ENCODE measurements around the gene QSER1. TPM values are rescaled to one million over a fixed set of nuclear protein-coding genes. Genes with fewer than 3 reads are reported as not detected.

QSER1 gene
- total and polyA plus RNA-seq, 9 of the 15 experiments (the other 6 are each of a cell fraction or from before 2014, with no cell fraction given) = 5.8 to 33.6 (median 22.3) TPM

DNA sequence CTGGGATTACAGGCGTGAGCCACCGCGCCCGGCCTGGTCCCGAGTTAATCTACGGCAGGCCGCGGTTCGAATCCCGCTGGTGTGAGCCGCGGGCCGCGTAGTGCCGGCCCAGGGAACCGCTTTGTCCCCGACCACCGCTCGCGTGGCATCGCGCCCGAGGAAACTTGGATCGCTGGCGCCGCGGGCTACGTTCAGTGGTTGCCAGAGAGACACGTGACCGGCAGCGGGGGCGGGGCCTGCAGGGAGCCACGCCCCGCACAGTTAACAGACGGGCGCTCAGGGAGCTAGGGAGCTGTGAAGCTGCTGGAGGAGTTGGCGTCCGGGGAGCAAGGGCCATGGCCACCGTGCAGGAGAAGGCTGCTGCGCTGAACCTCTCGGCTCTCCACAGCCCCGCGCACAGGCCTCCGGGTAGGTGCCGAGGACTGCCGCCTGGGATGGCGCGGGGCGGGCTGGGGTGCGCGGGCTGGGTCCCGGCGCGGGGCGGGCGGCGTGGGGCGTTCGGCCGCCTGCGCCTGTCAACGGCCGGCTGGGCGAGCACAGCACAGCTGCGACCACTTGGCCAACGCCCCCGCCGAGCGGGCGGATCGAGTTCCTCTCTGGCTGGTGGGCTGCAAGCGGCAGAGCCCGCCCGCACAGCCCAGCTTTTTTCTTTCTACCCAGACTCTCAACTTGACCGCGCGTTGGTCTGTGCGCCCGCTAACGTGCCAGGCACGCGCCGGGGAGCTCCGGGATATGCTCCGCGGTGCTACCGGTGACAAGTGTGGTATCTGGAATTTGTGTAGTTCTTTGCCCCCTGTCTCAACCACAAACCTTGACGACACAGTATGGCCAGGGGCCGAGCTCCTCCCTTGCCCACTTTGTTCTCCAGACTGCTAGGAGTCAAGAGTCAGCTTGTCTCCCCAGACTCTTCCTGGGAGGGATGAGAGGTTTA, 123.3 kb downstream of the QSER1 start, which contains the start of gene DEPDC7 (continued):
- no peak for TF ChIP-seq RREB1 (CRISPR knock-in tag; IDR thresholded peaks at IDR 0.05)
- TF ChIP-seq FOXJ2 (tag; IDR thresholded peaks at IDR 0.05) = no peak
- TF ChIP-seq ASH1L (IDR thresholded peaks at IDR 0.05; ENCODE audit: borderline replicate concordance, low read depth, partially characterized antibody) = no peak
- peak; percentile 28; the same call in 1 of the 2 replicates for TF ChIP-seq NCOA6 (IDR thresholded peaks at IDR 0.05)
- no peak for TF ChIP-seq KAT7 (CRISPR knock-in tag; IDR thresholded peaks at IDR 0.05; ENCODE audit: borderline replicate concordance)
- TF ChIP-seq, protein P1, sequence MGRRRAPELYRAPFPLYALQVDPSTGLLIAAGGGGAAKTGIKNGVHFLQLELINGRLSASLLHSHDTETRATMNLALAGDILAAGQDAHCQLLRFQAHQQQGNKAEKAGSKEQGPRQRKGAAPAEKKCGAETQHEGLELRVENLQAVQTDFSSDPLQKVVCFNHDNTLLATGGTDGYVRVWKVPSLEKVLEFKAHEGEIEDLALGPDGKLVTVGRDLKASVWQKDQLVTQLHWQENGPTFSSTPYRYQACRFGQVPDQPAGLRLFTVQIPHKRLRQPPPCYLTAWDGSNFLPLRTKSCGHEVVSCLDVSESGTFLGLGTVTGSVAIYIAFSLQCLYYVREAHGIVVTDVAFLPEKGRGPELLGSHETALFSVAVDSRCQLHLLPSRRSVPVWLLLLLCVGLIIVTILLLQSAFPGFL (CRISPR knock-in tag; IDR thresholded peaks at IDR 0.05) = no peak
- no peak for TF ChIP-seq XRCC4 (IDR thresholded peaks at IDR 0.05; ENCODE audit: extremely low read depth, insufficient read depth, insufficient read length)
- TF ChIP-seq SIX5 (IDR thresholded peaks at IDR 0.05; ENCODE audit: borderline replicate concordance in 1 of 2, insufficient read depth in 1 of 2, low read depth in 1 of 2, low read length in 2 of 2) = no peak
- TF ChIP-seq, protein P2, sequence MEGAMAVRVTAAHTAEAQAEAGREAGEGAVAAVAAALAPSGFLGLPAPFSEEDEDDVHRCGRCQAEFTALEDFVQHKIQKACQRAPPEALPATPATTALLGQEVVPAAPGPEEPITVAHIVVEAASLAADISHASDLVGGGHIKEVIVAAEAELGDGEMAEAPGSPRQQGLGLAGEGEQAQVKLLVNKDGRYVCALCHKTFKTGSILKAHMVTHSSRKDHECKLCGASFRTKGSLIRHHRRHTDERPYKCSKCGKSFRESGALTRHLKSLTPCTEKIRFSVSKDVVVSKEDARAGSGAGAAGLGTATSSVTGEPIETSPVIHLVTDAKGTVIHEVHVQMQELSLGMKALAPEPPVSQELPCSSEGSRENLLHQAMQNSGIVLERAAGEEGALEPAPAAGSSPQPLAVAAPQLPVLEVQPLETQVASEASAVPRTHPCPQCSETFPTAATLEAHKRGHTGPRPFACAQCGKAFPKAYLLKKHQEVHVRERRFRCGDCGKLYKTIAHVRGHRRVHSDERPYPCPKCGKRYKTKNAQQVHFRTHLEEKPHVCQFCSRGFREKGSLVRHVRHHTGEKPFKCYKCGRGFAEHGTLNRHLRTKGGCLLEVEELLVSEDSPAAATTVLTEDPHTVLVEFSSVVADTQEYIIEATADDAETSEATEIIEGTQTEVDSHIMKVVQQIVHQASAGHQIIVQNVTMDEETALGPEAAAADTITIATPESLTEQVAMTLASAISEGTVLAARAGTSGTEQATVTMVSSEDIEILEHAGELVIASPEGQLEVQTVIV (CRISPR knock-in tag; IDR thresholded peaks at IDR 0.05; ENCODE audit: borderline replicate concordance) = no peak
- TF ChIP-seq BACH1 (tag; IDR thresholded peaks at IDR 0.05) = no peak
- TF ChIP-seq, protein P3, sequence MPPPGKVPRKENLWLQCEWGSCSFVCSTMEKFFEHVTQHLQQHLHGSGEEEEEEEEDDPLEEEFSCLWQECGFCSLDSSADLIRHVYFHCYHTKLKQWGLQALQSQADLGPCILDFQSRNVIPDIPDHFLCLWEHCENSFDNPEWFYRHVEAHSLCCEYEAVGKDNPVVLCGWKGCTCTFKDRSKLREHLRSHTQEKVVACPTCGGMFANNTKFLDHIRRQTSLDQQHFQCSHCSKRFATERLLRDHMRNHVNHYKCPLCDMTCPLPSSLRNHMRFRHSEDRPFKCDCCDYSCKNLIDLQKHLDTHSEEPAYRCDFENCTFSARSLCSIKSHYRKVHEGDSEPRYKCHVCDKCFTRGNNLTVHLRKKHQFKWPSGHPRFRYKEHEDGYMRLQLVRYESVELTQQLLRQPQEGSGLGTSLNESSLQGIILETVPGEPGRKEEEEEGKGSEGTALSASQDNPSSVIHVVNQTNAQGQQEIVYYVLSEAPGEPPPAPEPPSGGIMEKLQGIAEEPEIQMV (tag; conservative IDR thresholded peaks at IDR 0.05; ENCODE audit: low read depth) = no peak
- no peak for TF ChIP-seq IFI16 (CRISPR knock-in tag; IDR thresholded peaks at IDR 0.05)
- TF ChIP-seq ZNF277 (CRISPR knock-in tag; IDR thresholded peaks at IDR 0.05; ENCODE audit: borderline replicate concordance) = no peak
